GM12872 (cell line): ENCODE measurements around the gene TMEM238.

Source experiments
- CTCF ChIP-seq: IDR thresholded peaks from 3 replicates; pipeline ENCODE4 v1.5.1; 2011; ENCODE audit warnings: low read depth, mild to moderate bottlenecking, low read length, moderate library complexity; ENCODE audit not compliant: insufficient read depth

The TMEM238 gene

GRCh38 chr19:55386493-55386971, 2.4 kb upstream of the TMEM238 start:
- no peak for TF ChIP-seq CTCF

- TF ChIP-seq CTCF = no peak
These were observed 1.8 kb upstream of the TMEM238 start, which contains the start of gene RPL28 for GRCh38 chr19:55385724-55386492. Gene RPL28 (plus strand): TSS chr19:55385932. CDS start chr19:55386358, 426 bp downstream.

- TF ChIP-seq CTCF = no peak
These were observed 1.0 kb upstream of the TMEM238 start for GRCh38 chr19:55384920-55385723.

- no peak for TF ChIP-seq CTCF
These were observed 587 bp downstream of the TMEM238 start for GRCh38 chr19:55383279-55384130.

- TF ChIP-seq CTCF = no peak
These were observed 1.5 kb downstream of the TMEM238 start for GRCh38 chr19:55382522-55383054.

- TF ChIP-seq CTCF = no peak
These were observed 2.1 kb downstream of the TMEM238 start for GRCh38 chr19:55382013-55382412.
